UCSD-AML1 (cell line): ENCODE measurements around the gene CACNA2D3.

Source experiments
- DNase-seq: peaks from one replicate; lab custom pipeline; 2025; ENCODE audit not compliant: unreplicated experiment; lab: John Stamatoyannopoulos, UW

The CACNA2D3 gene

GRCh38 chr3:54518011-54518675 is 395.8 kb downstream of the CACNA2D3 start:
- DNase-seq = no peak

- no peak for DNase-seq
Measured at GRCh38 chr3:54519493-54519892, 397.1 kb downstream of the CACNA2D3 start.

- no peak for DNase-seq
Measured at GRCh38 chr3:54520060-54520459, 397.7 kb downstream of the CACNA2D3 start.

- no peak for DNase-seq
Measured at GRCh38 chr3:54527521-54527920, 405.2 kb downstream of the CACNA2D3 start.

GRCh38 chr3:54527953-54528352 is 405.6 kb downstream of the CACNA2D3 start:
- DNase-seq = no peak

GRCh38 chr3:54528668-54529067 is 406.3 kb downstream of the CACNA2D3 start:
- no peak for DNase-seq

GRCh38 chr3:54530091-54530490 is 407.7 kb downstream of the CACNA2D3 start:
- DNase-seq = no peak

- DNase-seq = no peak
Measured at GRCh38 chr3:54530944-54531343, 408.6 kb downstream of the CACNA2D3 start.

GRCh38 chr3:54531741-54532140 is 409.4 kb downstream of the CACNA2D3 start:
- no peak for DNase-seq

- DNase-seq = no peak
Measured at GRCh38 chr3:54533856-54534255, 411.5 kb downstream of the CACNA2D3 start.

GRCh38 chr3:54535619-54536018 is 413.3 kb downstream of the CACNA2D3 start:
- no peak for DNase-seq

GRCh38 chr3:54536450-54536849 is 414.1 kb downstream of the CACNA2D3 start:
- DNase-seq = no peak

- DNase-seq = no peak
Measured at GRCh38 chr3:54537506-54537905, 415.2 kb downstream of the CACNA2D3 start.

- DNase-seq = no peak
Measured at GRCh38 chr3:54538346-54538745, 416.0 kb downstream of the CACNA2D3 start.

GRCh38 chr3:54541369-54541768 is 419.0 kb downstream of the CACNA2D3 start:
- no peak for DNase-seq

GRCh38 chr3:54543446-54543845 is 421.1 kb downstream of the CACNA2D3 start:
- no peak for DNase-seq

- DNase-seq = no peak
Measured at GRCh38 chr3:54547051-54547450, 424.7 kb downstream of the CACNA2D3 start.

- DNase-seq = no peak
Measured at GRCh38 chr3:54547846-54548245, 425.5 kb downstream of the CACNA2D3 start.

- no peak for DNase-seq
Measured at GRCh38 chr3:54549607-54550220, 427.4 kb downstream of the CACNA2D3 start.

- no peak for DNase-seq
Measured at GRCh38 chr3:54550221-54550977, 428.0 kb downstream of the CACNA2D3 start.

GRCh38 chr3:54556630-54557029 is 434.3 kb downstream of the CACNA2D3 start:
- no peak for DNase-seq
